Measurements from ENCODE around the gene SAMD13.

DNA sequence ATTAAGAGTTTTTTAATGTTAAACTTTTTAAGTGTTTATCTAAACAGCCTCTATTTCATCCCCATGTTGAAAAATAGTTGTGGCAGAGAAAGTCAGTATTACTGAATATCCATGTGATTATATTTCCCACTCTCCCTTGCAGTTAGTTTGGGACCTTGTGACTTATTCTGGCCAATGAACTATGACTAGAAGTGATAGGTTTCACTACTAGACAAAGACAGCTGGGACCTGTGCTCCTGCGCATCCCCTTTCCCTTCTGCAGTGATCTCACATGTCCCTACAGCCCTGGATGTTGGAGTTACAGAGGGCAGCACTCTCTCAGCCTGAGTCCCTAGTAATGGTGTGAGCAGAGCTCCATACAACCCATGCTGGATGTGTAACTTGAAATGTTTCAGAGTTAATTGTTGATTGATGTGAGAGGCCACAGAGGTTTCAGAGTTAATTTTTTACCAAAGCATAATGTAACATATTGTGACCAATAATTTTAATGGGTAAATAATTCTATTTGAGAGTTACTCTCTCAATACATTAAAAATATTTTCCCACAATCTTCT, 18.7 kb upstream of the SAMD13 start:
- TF ChIP-seq, protein P1, sequence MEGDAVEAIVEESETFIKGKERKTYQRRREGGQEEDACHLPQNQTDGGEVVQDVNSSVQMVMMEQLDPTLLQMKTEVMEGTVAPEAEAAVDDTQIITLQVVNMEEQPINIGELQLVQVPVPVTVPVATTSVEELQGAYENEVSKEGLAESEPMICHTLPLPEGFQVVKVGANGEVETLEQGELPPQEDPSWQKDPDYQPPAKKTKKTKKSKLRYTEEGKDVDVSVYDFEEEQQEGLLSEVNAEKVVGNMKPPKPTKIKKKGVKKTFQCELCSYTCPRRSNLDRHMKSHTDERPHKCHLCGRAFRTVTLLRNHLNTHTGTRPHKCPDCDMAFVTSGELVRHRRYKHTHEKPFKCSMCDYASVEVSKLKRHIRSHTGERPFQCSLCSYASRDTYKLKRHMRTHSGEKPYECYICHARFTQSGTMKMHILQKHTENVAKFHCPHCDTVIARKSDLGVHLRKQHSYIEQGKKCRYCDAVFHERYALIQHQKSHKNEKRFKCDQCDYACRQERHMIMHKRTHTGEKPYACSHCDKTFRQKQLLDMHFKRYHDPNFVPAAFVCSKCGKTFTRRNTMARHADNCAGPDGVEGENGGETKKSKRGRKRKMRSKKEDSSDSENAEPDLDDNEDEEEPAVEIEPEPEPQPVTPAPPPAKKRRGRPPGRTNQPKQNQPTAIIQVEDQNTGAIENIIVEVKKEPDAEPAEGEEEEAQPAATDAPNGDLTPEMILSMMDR (IDR thresholded peaks at IDR 0.05): no peak
- TF ChIP-seq EZH2 (IDR thresholded peaks at IDR 0.05; ENCODE audit: borderline replicate concordance, insufficient read depth, low read depth, low read length, poor library complexity, severe bottlenecking): no peak

Data from B cell (primary cell).